Measurements from ENCODE around the gene CLDN22.

Gene CLDN22

DNA sequence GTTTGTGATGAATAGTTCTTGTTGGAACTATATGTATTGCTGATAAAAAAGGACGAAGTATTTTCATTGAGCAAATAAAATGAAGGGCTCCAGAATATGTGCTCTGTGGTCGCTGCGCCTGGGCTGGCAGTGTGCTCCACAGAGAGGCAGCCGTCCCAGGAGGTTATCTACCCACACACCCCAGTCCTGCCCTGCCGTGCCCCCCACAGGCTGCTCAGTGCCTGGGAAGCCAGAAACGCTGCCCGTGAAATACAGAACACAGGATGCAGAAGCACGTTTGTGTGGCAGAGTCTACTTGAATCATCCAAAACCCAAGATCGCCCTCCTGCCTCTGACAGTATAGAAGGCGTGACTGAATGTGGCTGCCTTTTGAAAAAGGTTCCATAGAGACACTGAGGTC lies 1.4 kb downstream of the CLDN22 start:
- DNase-seq, result no peak

GRCh38 chr4:183314806-183315205 lies 5.3 kb downstream of the CLDN22 start:
- no peak for DNase-seq

GRCh38 chr4:183314336-183314735 lies 5.7 kb downstream of the CLDN22 start:
- no peak for DNase-seq

DNA sequence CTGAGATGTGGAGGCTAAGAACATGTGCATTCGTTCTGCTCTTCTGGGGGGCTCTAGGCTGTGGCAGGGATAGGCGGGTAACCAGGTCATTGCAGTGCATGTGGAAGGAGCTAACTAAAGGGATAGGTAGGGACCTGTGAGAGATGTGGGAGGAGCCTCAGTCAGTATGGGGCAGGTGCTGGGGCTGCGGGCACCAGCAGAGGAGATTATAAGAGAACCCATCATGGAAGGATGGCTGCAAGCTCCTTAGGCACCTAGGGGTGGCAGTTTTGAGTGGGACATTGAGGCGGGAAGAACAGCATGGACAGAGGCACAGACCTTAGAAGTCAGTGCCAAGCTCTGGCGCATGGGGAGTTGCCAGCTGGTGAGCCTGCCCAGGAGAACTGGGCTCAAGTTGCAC lies 7.2 kb downstream of the CLDN22 start:
- no peak for DNase-seq

DNA sequence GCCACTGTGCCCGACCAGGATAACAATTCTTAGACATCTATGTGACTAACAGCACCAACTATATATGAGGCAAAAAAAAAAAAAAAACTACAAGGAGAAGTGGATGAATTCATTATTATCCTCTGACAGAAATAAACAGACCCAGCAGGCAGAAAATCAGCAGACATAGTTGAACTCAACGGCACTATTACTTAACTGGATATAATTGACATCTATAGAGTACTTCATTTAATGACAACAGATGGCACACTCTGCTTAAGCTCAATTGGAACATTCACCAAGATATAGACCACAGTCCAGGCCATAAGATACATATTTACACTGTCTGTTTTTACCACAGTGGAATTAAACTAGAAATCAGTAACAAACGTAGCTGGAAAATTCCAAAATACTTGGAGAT lies 13.3 kb downstream of the CLDN22 start:
- DNase-seq, result no peak

GRCh38 chr4:183304538-183304937 lies 15.5 kb downstream of the CLDN22 start:
- no peak for DNase-seq

DNA sequence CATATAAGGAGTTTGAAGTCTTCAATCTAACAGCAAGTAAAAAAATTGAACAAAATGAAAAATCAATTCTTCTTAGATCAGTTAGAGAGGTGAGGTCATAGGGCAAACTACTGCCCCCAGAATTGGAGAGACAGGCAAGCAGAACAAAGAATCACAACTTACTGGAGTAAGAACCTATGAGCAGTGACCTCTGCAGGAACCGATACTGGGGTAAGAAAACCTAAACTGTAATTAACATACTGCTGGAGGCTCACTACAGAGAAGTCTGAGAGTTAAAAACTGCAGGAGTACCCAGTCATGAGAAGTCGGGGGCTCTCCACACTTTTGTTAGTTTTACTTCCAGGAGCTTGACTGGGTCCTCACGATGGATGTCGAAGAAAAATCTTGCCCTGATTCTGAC lies 16.0 kb downstream of the CLDN22 start:
- no peak for DNase-seq

- DNase-seq, result no peak
These were observed 16.8 kb downstream of the CLDN22 start for GRCh38 chr4:183303301-183303700.

GRCh38 chr4:183300655-183301054 lies 19.4 kb downstream of the CLDN22 start:
- DNase-seq, result no peak

- no peak for DNase-seq
These were observed 20.0 kb downstream of the CLDN22 start for GRCh38 chr4:183300070-183300469.

- no peak for DNase-seq
These were observed 20.6 kb downstream of the CLDN22 start for GRCh38 chr4:183299464-183299863.

- DNase-seq, result no peak
These were observed 22.4 kb downstream of the CLDN22 start for GRCh38 chr4:183297675-183298074.

GRCh38 chr4:183295711-183296110 lies 24.4 kb downstream of the CLDN22 start:
- DNase-seq, result no peak

GRCh38 chr4:183291070-183291469 lies 29.0 kb downstream of the CLDN22 start:
- no peak for DNase-seq

GRCh38 chr4:183289688-183290087 lies 30.4 kb downstream of the CLDN22 start:
- DNase-seq, result no peak

- DNase-seq, result no peak
These were observed 31.1 kb downstream of the CLDN22 start for GRCh38 chr4:183288955-183289354.

DNA sequence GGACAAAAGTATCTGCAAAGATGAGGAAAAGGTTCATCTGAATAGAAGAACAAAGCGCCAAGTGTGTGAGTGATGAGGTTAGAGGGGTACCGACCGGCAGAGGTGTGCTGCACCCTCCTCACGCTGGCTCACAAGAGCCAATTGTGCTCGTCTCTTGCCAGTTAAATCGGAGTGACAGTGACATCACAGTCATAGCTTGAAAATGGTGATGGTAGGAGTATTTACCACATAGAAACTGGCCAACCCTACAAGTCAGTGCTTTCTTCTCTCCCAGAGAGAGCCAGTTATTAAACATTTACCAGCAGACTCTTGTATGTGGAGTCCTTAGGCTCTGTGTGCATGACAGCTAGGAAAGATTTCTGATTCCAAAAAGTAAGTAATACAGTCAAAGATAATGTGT lies 32.4 kb downstream of the CLDN22 start:
- no peak for DNase-seq

GRCh38 chr4:183287309-183287659 lies 32.8 kb downstream of the CLDN22 start:
- DNase-seq, result no peak

DNA sequence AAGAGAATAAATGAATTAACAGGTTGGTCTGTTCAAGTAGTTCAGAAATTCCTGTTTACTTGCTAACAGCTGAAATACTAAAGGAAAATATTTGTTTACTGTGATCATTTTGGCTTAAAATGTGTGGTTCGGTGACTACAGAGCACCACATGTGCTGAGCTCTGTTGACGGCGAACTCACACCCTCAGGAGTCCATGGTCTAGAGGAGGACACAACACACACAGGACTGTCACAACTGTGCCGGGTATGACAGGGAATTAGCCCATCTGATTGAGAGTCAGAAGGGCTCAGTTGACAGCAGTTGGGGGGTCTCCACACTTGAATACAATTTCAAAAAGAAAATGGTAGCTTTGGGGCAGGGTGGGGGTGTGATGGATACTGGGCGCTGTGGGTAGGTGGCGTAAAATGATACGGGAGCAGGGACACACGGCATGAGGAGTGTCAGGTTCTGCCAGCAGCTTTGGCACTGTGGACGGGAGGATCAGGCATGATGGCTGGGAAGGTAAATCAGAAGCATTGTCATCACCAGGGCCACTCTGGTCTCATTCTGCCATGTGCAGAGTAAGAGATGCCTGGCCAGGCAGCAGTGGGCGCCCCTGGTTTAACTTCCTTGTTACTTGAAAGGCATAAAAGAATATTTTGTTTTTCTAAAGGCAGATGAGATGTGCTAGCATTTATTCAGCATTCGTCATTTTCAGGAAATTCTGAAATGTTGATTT lies 33.3 kb downstream of the CLDN22 start:
- no peak for DNase-seq

GRCh38 chr4:183285886-183286285 lies 34.2 kb downstream of the CLDN22 start:
- DNase-seq, result no peak

- no peak for DNase-seq
These were observed 35.1 kb downstream of the CLDN22 start for GRCh38 chr4:183284965-183285364.

- DNase-seq, result no peak
These were observed 35.8 kb downstream of the CLDN22 start for GRCh38 chr4:183284258-183284785.

DNA sequence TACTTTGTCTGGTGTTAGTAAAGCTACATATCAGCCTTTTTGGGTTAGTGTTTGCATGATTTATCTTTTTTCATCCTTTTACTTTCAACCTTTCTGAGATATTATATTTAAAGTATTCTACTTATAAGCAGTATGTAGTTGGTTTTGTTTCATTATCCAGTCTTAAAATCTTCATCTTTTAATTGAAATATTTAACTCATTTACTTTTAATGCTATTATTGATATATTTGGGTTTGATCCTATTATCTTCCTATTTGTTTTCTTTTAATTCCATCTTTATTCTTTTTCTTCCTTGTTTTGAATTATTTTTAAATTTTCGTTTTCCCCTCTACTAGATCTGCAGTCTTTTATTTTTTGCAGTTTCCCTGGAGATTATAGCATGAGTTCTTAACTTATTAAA lies 44.0 kb downstream of the CLDN22 start:
- no peak for DNase-seq

GRCh38 chr4:183272384-183272783 lies 47.7 kb downstream of the CLDN22 start:
- DNase-seq, result no peak

DNA sequence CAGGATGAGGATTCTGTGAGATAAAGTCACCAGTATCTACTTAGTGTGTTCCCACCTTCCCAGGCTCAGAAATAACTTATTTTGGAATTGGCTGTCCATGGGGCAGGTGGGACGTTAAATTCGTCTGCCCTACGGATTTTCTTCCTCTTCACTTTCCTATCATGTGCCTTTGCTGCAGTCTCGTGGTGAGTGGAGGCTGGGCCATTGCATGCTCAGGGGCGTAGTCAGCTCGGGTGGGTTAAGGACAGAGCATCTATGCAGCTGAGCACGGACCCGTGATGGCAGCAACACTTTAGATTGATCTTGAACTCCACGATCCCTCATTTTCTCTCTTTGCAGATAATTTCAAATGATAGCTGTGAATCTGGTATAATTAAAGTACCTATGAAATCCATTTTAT lies 51.5 kb downstream of the CLDN22 start:
- no peak for DNase-seq

Data from activated T-cell treated with anti-CD3 and anti-CD28 coated beads, Interleukin-2, amount 50 U/mL, for 1 hour (primary cell).